GM12801 (cell line): Measurements from ENCODE around the gene SAMD11.

Experiments used
- CTCF ChIP-seq: IDR thresholded peaks from one replicate; pipeline ENCODE4 v1.5.1; 2011; ENCODE audit warnings: control low read depth; ENCODE audit not compliant: insufficient read length; ENCODE audit errors: extremely low read depth

The SAMD11 gene

DNA sequence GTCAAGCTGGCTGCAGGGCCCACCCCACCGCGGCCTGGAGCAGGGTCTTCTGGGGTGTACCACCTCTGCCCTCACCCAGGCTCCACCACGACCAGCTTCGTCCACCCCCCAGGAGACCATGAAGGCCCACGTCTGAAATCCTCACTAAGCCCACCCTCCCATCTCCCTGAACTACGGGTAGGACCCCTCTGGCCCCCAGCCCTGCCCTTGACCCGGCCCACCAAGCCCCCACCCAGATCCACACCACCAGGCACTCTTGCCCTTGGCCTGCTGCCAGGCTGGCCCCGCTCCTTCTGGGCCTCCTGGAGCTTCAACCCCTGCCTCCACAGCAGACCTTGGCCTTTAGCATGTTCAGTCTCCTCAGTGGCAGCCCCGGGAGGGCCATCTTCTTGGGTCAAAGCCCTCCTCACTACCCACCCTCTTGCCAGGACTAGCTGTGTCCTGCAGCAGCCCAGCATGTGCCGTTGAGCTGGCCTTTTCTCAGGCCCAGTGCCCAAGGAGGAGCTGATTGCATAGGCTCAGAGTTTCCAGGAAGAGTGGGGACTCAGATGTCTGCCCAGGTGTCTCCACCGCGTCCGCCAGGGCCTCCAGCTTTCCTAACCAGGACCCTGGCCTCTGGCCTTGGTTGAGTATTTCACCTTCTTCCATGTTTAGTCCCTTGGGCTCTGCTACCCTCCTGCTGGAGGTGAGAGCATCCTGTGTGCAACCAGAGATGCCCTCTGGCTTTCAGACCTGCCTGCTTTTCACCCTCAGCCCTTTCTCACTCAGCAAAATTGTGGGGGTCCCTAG, 17.7 kb upstream of the SAMD11 start:
- no peak for TF ChIP-seq CTCF

GRCh38 chr1:906600-907420, 16.9 kb upstream of the SAMD11 start:
- TF ChIP-seq CTCF: no peak

- TF ChIP-seq CTCF: no peak
Measured at GRCh38 chr1:907611-908451, 15.9 kb upstream of the SAMD11 start.

- no peak for TF ChIP-seq CTCF
Measured at GRCh38 chr1:908661-909060, 15.1 kb upstream of the SAMD11 start.

DNA sequence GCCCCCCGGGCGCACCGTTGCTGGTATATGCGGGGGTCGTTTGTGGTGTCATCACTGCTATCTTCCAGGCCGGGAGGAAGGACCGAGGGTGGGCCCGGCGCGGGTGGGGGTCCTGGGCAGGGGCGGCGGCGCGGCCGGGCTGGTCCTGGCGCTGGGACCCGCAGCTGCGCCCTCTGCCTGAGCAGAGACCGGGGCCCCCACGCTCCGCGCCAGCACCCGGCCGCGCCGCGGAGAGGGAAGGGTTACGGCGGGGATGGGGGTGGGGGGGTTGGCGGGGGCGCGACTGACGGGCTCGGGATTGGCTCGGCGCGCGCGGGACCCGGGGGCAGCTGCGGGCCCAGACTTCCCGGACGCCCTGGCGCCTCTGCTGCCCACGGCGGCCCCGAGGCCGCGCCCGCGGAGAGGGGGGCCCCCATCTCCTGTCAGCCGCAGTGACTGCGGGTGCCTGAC, 13.8 kb upstream of the SAMD11 start:
- no peak for TF ChIP-seq CTCF

DNA sequence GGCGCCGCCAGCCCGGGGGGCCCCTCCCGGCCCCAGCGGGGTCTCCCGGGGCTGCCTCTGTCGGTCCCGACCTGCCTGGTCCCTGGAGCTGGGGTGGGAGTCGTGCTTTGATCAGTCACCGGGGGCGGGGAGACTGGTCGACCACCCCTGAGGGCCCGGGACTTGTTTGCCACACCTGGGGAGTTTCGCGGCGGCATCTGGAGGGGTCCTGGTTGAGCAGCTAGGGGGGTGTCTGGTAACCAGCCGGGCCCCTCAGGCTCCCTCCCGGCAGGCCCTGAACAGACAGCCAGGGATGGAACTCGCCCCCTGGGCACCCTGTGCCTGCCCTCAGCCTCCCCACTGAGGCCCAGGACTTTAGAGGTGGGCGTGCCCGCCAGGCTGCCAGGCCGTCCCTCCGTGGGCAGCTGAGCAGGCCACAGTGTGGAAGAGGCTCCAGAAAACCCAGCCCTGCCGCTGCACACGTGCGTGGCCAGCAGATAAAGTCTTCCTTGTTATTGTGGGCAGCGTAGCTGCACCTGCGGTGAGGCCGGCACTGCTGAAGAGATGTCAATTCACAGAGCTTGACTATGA, 13.3 kb upstream of the SAMD11 start:
- no peak for TF ChIP-seq CTCF
